ENCODE data around the gene KCNK10.

Gene KCNK10

DNA sequence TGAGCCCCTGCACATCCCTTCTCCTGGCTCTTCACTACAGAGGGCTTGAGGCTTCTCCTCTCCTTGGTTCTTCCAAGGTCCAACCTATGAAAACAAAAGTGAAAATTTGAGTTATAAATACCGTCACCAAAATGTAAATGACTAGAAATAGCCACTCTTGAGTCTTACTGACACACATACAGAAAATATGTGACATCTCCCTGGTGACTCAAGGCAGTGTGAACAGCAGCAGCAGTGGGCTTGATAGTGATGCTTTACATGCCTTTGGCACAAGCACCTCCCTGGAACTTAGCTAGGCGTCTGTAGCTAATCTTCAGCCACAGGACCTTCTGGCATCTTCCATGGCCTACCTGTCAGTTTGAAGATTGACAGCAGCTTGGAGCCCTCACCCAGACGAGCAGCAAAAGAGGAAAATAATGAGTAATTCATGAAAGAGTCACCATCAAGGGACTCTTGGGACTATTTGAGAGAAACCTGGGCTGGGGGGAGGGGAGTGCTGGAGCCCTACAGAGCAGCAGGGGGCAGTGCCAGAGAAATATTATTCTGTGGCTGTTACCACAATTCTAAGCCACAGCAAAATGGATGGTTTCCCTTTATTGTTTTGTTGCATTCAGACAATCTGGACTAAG, 158.0 kb downstream of the KCNK10 start:
- Histone ChIP-seq H4K20me1 (ENCODE audit: low read depth, low read length) (no peaks in the 10 kb centered on the region), H3F3A (ENCODE audit: insufficient read depth) (no peaks in the 10 kb centered on the region), H3K27me3 (ENCODE audit: low read length) (no peaks in the 10 kb centered on the region), H3K27ac (ENCODE audit: low read depth, low read length) (no peak overlapping the region), H3K4me2 (ENCODE audit: low read depth, low read length, poor library complexity, severe bottlenecking) (no peak overlapping the region), H3K9ac (ENCODE audit: low read length) (no peak overlapping the region), H3K9me2 (replicated peaks; ENCODE audit: insufficient read depth, low read length) (no peaks in the 10 kb centered on the region), H3K79me2 (ENCODE audit: insufficient read depth, low read length) (no peaks in the 10 kb centered on the region), H3K4me3 (ENCODE audit: insufficient read depth, low read length, poor library complexity, severe bottlenecking) (no peak overlapping the region), H3K36me3 (ENCODE audit: low read length) (no peaks in the 10 kb centered on the region), H2AFZ (ENCODE audit: low read depth, low read length, severe bottlenecking) (no peak overlapping the region), H3K9me3 (ENCODE audit: insufficient read depth, low read length) (no peaks in the 10 kb centered on the region)
- TF ChIP-seq, protein P1, sequence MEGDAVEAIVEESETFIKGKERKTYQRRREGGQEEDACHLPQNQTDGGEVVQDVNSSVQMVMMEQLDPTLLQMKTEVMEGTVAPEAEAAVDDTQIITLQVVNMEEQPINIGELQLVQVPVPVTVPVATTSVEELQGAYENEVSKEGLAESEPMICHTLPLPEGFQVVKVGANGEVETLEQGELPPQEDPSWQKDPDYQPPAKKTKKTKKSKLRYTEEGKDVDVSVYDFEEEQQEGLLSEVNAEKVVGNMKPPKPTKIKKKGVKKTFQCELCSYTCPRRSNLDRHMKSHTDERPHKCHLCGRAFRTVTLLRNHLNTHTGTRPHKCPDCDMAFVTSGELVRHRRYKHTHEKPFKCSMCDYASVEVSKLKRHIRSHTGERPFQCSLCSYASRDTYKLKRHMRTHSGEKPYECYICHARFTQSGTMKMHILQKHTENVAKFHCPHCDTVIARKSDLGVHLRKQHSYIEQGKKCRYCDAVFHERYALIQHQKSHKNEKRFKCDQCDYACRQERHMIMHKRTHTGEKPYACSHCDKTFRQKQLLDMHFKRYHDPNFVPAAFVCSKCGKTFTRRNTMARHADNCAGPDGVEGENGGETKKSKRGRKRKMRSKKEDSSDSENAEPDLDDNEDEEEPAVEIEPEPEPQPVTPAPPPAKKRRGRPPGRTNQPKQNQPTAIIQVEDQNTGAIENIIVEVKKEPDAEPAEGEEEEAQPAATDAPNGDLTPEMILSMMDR (IDR thresholded peaks at IDR 0.05; ENCODE audit: insufficient read depth, low read length, poor library complexity, severe bottlenecking): no peak
- TF ChIP-seq EZH2phosphoT487 (conservative IDR thresholded peaks at IDR 0.05; ENCODE audit: low read length): no peak

- H2AFZ ChIP-seq (ENCODE audit: low read depth, low read length, severe bottlenecking): no peak overlapping the region
Measured at GRCh38 chr14:88163731-88164255, 159.3 kb downstream of the KCNK10 start.

DNA sequence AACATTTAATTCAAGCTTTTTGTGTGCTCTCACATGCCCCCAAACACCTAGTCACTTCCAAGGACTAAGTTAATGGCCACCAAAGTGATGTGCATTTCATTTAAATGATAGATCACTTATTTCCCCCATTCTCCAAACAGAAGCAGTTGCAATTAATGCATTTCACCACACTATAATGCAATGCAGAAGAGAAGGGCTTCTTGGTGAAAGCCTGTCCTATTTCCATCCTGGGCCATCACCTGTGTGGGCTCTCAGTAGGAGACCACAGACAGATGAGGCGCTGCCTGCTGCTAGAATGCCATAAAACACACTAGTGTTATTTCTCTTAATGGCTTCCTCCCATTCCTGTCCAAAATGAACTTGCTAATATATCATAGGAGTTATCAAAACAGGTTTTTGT, 166.9 kb downstream of the KCNK10 start:
- no peaks in the 10 kb centered on the region for H4K20me1 ChIP-seq (ENCODE audit: low read depth, low read length)
- H3K79me2 ChIP-seq (ENCODE audit: insufficient read depth, low read length): no peaks in the 10 kb centered on the region
- no peak overlapping the region for H3K4me3 ChIP-seq (ENCODE audit: insufficient read depth, low read length, poor library complexity, severe bottlenecking)
- H3K9me3 ChIP-seq (ENCODE audit: insufficient read depth, low read length): no peaks in the 10 kb centered on the region
- H3K9me2 ChIP-seq (replicated peaks; ENCODE audit: insufficient read depth, low read length): no peaks in the 10 kb centered on the region
- H3F3A ChIP-seq (ENCODE audit: insufficient read depth): no peaks in the 10 kb centered on the region
- no peak overlapping the region for H3K4me2 ChIP-seq (ENCODE audit: low read depth, low read length, poor library complexity, severe bottlenecking)
- H2AFZ ChIP-seq (ENCODE audit: low read depth, low read length, severe bottlenecking): no peak overlapping the region
- H3K27ac ChIP-seq (ENCODE audit: low read depth, low read length): no peak overlapping the region
- TF ChIP-seq EZH2phosphoT487 (conservative IDR thresholded peaks at IDR 0.05; ENCODE audit: low read length): no peak
- TF ChIP-seq, protein P1 (IDR thresholded peaks at IDR 0.05; ENCODE audit: insufficient read depth, low read length, poor library complexity, severe bottlenecking): no peak
- H3K9ac ChIP-seq (ENCODE audit: low read length): no peak overlapping the region
- no peaks in the 10 kb centered on the region for H3K27me3 ChIP-seq (ENCODE audit: low read length)
- H3K36me3 ChIP-seq (ENCODE audit: low read length): no peaks in the 10 kb centered on the region

More at GRCh38 chr14:88163731-88164255, 159.3 kb downstream of the KCNK10 start:
- Histone ChIP-seq H3K4me3 (ENCODE audit: insufficient read depth, low read length, poor library complexity, severe bottlenecking) (no peak overlapping the region), H3K27ac (ENCODE audit: low read depth, low read length) (no peak overlapping the region), H3K79me2 (ENCODE audit: insufficient read depth, low read length) (no peaks in the 10 kb centered on the region), H4K20me1 (ENCODE audit: low read depth, low read length) (no peaks in the 10 kb centered on the region), H3K36me3 (ENCODE audit: low read length) (no peaks in the 10 kb centered on the region), H3F3A (ENCODE audit: insufficient read depth) (no peaks in the 10 kb centered on the region), H3K4me2 (ENCODE audit: low read depth, low read length, poor library complexity, severe bottlenecking) (no peak overlapping the region), H3K27me3 (ENCODE audit: low read length) (no peaks in the 10 kb centered on the region), H3K9me3 (ENCODE audit: insufficient read depth, low read length) (no peaks in the 10 kb centered on the region), H3K9me2 (replicated peaks; ENCODE audit: insufficient read depth, low read length) (no peaks in the 10 kb centered on the region), H3K9ac (ENCODE audit: low read length) (no peak overlapping the region)
- TF ChIP-seq, protein P1 (IDR thresholded peaks at IDR 0.05; ENCODE audit: insufficient read depth, low read length, poor library complexity, severe bottlenecking): no peak
- no peak for TF ChIP-seq EZH2phosphoT487 (conservative IDR thresholded peaks at IDR 0.05; ENCODE audit: low read length)
